Neural crest cell (in vitro differentiated cells): ENCODE data around the gene DAB2. TPM values are rescaled to one million over a fixed set of nuclear protein-coding genes. Genes with fewer than 3 reads are reported as not detected.
A peak's percentile ranks its signal among the peaks of the same experiment; 100 is the strongest.

Experiments
- DNase-seq: peaks from one replicate; pipeline ENCODE4 v3.0.0; 2021; ENCODE audit warnings: low read depth, mixed read lengths, low spot score
- H3K27ac Mint-ChIP-seq: one replicate; pipeline ENCODE4 v1.8.0; 2021; ENCODE audit warnings: mild to moderate bottlenecking, mixed read lengths; ENCODE audit not compliant: unreplicated experiment
- H3K27me3 Mint-ChIP-seq: 2 replicates; pipeline ENCODE4 v1.8.0; 2021; ENCODE audit warnings: low read depth, mild to moderate bottlenecking, mixed read lengths
- H3K36me3 Mint-ChIP-seq: 2 replicates; pipeline ENCODE4 v1.8.0; 2021; ENCODE audit warnings: low read depth, mild to moderate bottlenecking, mixed read lengths
- H3K4me1 Mint-ChIP-seq: 2 replicates; pipeline ENCODE4 v1.8.0; 2021; ENCODE audit warnings: mixed read lengths
- H3K4me3 Mint-ChIP-seq: one replicate; pipeline ENCODE4 v1.8.0; 2021; ENCODE audit warnings: mild to moderate bottlenecking, mixed read lengths
- H3K9me3 Mint-ChIP-seq: 2 replicates; pipeline ENCODE4 v1.8.0; 2021; ENCODE audit warnings: mixed read lengths
- CTCF ChIP-seq: fragments of 200-600 bp; sonication (generic); conservative IDR thresholded peaks from 2 replicates; pipeline ENCODE4 v1.5.0; 2021; ENCODE audit warnings: antibody characterized with exemption, mild to moderate bottlenecking
- total RNA-seq: library from RNA; stranded (reverse); gene quantifications from 2 replicates; pipeline ENCODE4 v1.2.1, GENCODE V29; 2021

Gene DAB2
- total RNA-seq, 1 donor from 2014 or later: 10.1 TPM

- peaks cover 13% of the 10 kb centered on the region for H3K27me3 Mint-ChIP-seq
- H3K4me1 Mint-ChIP-seq: peaks cover 28% of the 10 kb centered on the region
- DNase-seq: no peak
- no peaks in the 10 kb centered on the region for H3K9me3 Mint-ChIP-seq
- no peak overlapping the region for H3K4me3 Mint-ChIP-seq
- H3K27ac Mint-ChIP-seq: no peak overlapping the region
- no peaks in the 10 kb centered on the region for H3K36me3 Mint-ChIP-seq
- no peak for TF ChIP-seq CTCF
Measured at GRCh38 chr5:39426746-39427105, 1.9 kb upstream of the DAB2 start.

GRCh38 chr5:39426051-39426745 lies 1.4 kb upstream of the DAB2 start:
- peaks cover 13% of the 10 kb centered on the region for H3K27me3 Mint-ChIP-seq

GRCh38 chr5:39423331-39423751 lies 1.4 kb downstream of the DAB2 start:
- no peak for DNase-seq
- H3K4me3 Mint-ChIP-seq: peak overlapping the region; percentile 98
- H3K9me3 Mint-ChIP-seq: no peaks in the 10 kb centered on the region
- peaks cover 40% of the 10 kb centered on the region for H3K4me1 Mint-ChIP-seq
- peaks cover 13% of the 10 kb centered on the region for H3K27me3 Mint-ChIP-seq
- H3K27ac Mint-ChIP-seq: no peak overlapping the region
- no peaks in the 10 kb centered on the region for H3K36me3 Mint-ChIP-seq
- no peak for TF ChIP-seq CTCF

More at GRCh38 chr5:39426051-39426745, 1.4 kb upstream of the DAB2 start:
- no peak for DNase-seq
- H3K9me3 Mint-ChIP-seq: no peaks in the 10 kb centered on the region
- H3K27ac Mint-ChIP-seq: no peak overlapping the region
- no peak for TF ChIP-seq CTCF
- peak overlapping the region; percentile 59 for H3K4me3 Mint-ChIP-seq
- peaks cover 30% of the 10 kb centered on the region for H3K4me1 Mint-ChIP-seq
- H3K36me3 Mint-ChIP-seq: no peaks in the 10 kb centered on the region

GRCh38 chr5:39422728-39423285 lies 2.0 kb downstream of the DAB2 start:
- Mint-ChIP-seq H3K27me3 (peaks cover 13% of the 10 kb centered on the region), H3K4me3 (peak overlapping the region; percentile 33), H3K36me3 (no peaks in the 10 kb centered on the region), H3K27ac (no peak overlapping the region), H3K9me3 (no peaks in the 10 kb centered on the region), H3K4me1 (peaks cover 40% of the 10 kb centered on the region)
- no peak for TF ChIP-seq CTCF
- no peak for DNase-seq

GRCh38 chr5:39422036-39422606 lies 2.7 kb downstream of the DAB2 start:
- no peak for DNase-seq
- peaks cover 10% of the 10 kb centered on the region for H3K27me3 Mint-ChIP-seq
- no peak overlapping the region for H3K27ac Mint-ChIP-seq
- peak overlapping the region; percentile 33 for H3K4me3 Mint-ChIP-seq
- TF ChIP-seq CTCF: no peak
- H3K36me3 Mint-ChIP-seq: no peaks in the 10 kb centered on the region
- H3K9me3 Mint-ChIP-seq: no peaks in the 10 kb centered on the region
- peaks cover 34% of the 10 kb centered on the region for H3K4me1 Mint-ChIP-seq
